GM12875 (cell line): ENCODE data around the gene POC1A.

ENCODE experiments used
- H3K4me3 ChIP-seq: one replicate; pipeline ENCODE4 v1.5.1; 2011; ENCODE audit warnings: low read depth, low read length, control low read depth
- TF ChIP-seq, protein P1 (sequence below): IDR thresholded peaks from 2 replicates; pipeline ENCODE4 v1.5.1; 2011; ENCODE audit warnings: low read depth, mild to moderate bottlenecking, control low read depth, inconsistent platforms, low read length, moderate library complexity, borderline replicate concordance; ENCODE audit not compliant: insufficient read depth

Gene POC1A

DNA sequence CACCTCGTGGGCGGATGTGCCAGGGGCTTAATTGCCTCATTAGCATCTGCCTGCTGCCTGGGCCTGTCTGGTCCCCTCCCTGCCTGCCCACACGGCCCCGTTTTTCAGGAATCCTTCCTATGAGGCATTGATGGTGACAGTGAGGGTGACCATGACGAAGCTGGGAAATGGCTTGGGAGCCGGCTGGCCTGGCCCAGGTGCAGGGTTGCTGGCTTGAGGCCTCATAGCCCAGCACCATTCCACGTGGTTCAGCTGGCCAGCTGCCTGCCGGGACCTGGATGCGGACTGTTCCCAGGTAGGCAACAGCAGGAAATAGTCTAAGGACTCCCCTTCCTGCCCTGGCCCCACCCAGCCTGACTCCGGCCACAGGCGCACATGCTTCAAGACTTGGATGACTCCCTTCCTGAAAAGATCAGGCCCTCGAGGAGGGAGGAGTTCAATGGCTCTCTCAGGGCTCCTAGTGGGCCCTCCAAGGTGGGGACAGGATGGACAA lies 88.9 kb downstream of the POC1A start:
- TF ChIP-seq, protein P1, sequence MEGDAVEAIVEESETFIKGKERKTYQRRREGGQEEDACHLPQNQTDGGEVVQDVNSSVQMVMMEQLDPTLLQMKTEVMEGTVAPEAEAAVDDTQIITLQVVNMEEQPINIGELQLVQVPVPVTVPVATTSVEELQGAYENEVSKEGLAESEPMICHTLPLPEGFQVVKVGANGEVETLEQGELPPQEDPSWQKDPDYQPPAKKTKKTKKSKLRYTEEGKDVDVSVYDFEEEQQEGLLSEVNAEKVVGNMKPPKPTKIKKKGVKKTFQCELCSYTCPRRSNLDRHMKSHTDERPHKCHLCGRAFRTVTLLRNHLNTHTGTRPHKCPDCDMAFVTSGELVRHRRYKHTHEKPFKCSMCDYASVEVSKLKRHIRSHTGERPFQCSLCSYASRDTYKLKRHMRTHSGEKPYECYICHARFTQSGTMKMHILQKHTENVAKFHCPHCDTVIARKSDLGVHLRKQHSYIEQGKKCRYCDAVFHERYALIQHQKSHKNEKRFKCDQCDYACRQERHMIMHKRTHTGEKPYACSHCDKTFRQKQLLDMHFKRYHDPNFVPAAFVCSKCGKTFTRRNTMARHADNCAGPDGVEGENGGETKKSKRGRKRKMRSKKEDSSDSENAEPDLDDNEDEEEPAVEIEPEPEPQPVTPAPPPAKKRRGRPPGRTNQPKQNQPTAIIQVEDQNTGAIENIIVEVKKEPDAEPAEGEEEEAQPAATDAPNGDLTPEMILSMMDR = no peak
- H3K4me3 ChIP-seq = no peak overlapping the region

- TF ChIP-seq, protein P1 = no peak
- H3K4me3 ChIP-seq = no peak overlapping the region
Observed at GRCh38 chr3:52064561-52064960, 89.7 kb downstream of the POC1A start.

- no peak overlapping the region for H3K4me3 ChIP-seq
- TF ChIP-seq, protein P1 = no peak
Observed at GRCh38 chr3:52063026-52063723, 91.0 kb downstream of the POC1A start.

GRCh38 chr3:52062505-52062904 lies 91.7 kb downstream of the POC1A start:
- TF ChIP-seq, protein P1 = no peak

GRCh38 chr3:52061121-52061910 lies 92.9 kb downstream of the POC1A start:
- TF ChIP-seq, protein P1 = no peak
- H3K4me3 ChIP-seq = no peak overlapping the region

More at GRCh38 chr3:52062505-52062904, 91.7 kb downstream of the POC1A start:
- no peak overlapping the region for H3K4me3 ChIP-seq

DNA sequence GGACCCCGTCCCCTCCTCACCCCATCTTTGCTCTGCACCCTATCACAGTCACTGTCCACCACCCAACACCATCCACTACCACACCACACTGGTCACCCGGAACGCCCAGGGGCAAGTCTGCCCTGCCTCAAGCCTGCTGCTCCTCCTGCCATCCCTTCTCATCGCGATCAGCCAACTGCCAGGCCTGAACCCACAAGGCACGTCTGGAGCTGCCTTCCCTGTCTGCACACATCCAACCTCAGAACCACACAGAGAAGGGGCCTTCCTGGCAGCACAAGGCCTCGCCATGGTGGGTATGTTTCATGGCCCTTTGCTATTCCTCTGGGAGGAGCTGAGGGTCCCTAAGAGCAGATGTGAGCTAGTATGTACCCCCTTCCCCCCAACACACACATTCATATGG lies 94.4 kb downstream of the POC1A start:
- no peak overlapping the region for H3K4me3 ChIP-seq

More for the DNA sequence above, 94.4 kb downstream of the POC1A start:
- TF ChIP-seq, protein P1 = no peak
